Tibial nerve (tissue), 4 donors: ENCODE results near the gene PSPH. TPM values are rescaled to one million over a fixed set of nuclear protein-coding genes. Genes with fewer than 3 reads are reported as not detected.
A peak's percentile ranks its signal among the peaks of the same experiment; 100 is the strongest.

Experiments used
- DNase-seq, 2 donors: peaks; one replicate each; pipeline ENCODE4 v3.0.0-alpha.2; 2019; ENCODE audit warnings: low spot score in 2 of 2
- H3K27ac ChIP-seq, 4 donors: fragments of 200-600 bp; sonication (generic) in 3 of 4; one replicate each; pipeline ENCODE4 v1.5.1; 2017 to 2019; ENCODE audit warnings: mild to moderate bottlenecking in 1 of 4
- H3K27me3 ChIP-seq, 2 donors: fragments of 200-600 bp; sonication (generic) in 1 of 2; one replicate each; pipeline versions ENCODE4 v1.5.1 to v1.6.0; 2017 to 2019
- H3K36me3 ChIP-seq, 3 donors: fragments of 200-600 bp; sonication (generic); one replicate each; pipeline ENCODE4 v1.5.1; 2018 to 2019
- H3K4me1 ChIP-seq, 4 donors: fragments of 200-600 bp; sonication (generic) in 3 of 4; one replicate each; pipeline ENCODE4 v1.5.1; 2017 to 2019
- H3K4me3 ChIP-seq, 4 donors: fragments of 200-600 bp; sonication (generic) in 3 of 4; one replicate each; pipeline ENCODE4 v1.5.1; 2017 to 2019; ENCODE audit warnings: mild to moderate bottlenecking in 1 of 4, moderate library complexity in 1 of 4
- H3K9me3 ChIP-seq, 4 donors: fragments of 200-600 bp; sonication (generic) in 3 of 4; one replicate each; pipeline ENCODE4 v1.5.1; 2017 to 2019
- EP300 ChIP-seq, 2 donors: sonication (generic); formaldehyde crosslinking; IDR thresholded peaks; one replicate each; pipeline ENCODE4 v1.6.1; 2017; ENCODE audit warnings: antibody characterized with exemption in 2 of 2, mild to moderate bottlenecking in 1 of 2
- POLR2A ChIP-seq, 2 donors: fragments of 450-650 bp; IDR thresholded peaks; one replicate each; pipeline ENCODE4 v1.6.1; 2017; ENCODE audit warnings: antibody characterized with exemption in 2 of 2, mild to moderate bottlenecking in 2 of 2, moderate library complexity in 2 of 2
- WGBS, 2 donors: methylation state at CpG; one replicate each; pipeline ENCODE4 v1.1.5; 2018; 5-methylcytosine and 5-hydroxymethylcytosine counted together
- total RNA-seq, 4 donors: library from RNA; depleted of rRNA; stranded (reverse); fragments of >200 nt; gene quantifications; one replicate each; pipeline ENCODE4 v1.1.0, GENCODE V29; 2016
- TF ChIP-seq, protein P1 (sequence below), 5 experiments: fragments of 200-600 bp in 3 of 5; fragments of 450-650 bp in 2 of 5; sonication (generic) in 3 of 5; IDR thresholded peaks; one replicate each; pipeline ENCODE4 v1.5.1; 2016 to 2019; ENCODE audit warnings: antibody characterized with exemption in 5 of 5, mild to moderate bottlenecking in 3 of 5, moderate library complexity in 2 of 5

Gene PSPH
- total RNA-seq, 4 donors from 2014 or later: 14.9 to 39.8 (median 25.1) TPM

DNA sequence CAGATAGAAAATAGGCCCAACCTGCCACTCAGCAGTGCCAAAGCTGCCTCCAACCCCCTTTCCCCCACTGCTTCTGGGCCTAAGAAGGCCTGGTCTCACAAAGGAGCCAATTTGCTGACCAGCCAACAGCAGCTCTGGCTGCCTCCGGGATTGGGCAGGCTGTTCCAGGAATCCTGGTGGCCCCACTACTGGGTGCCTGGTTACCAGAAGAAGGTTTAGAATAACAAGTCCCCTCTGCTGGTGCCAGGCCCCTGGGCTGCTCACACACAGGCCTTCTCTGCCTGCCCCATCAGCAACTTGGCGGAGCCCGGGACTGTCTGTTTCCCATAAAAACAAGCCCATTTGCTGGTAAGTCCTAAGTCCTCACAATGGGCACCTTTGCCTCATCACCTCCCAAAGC, 40.3 kb upstream of the PSPH start:
- 77 to 89% methylated on average over 3 of the region's 3 CpGs for WGBS, 2 donors
- no peaks in the 10 kb centered on the region for H3K27me3 ChIP-seq
- no peak overlapping the region for H3K4me3 ChIP-seq
- no peaks in the 10 kb centered on the region for H3K9me3 ChIP-seq
- TF ChIP-seq, protein P1, sequence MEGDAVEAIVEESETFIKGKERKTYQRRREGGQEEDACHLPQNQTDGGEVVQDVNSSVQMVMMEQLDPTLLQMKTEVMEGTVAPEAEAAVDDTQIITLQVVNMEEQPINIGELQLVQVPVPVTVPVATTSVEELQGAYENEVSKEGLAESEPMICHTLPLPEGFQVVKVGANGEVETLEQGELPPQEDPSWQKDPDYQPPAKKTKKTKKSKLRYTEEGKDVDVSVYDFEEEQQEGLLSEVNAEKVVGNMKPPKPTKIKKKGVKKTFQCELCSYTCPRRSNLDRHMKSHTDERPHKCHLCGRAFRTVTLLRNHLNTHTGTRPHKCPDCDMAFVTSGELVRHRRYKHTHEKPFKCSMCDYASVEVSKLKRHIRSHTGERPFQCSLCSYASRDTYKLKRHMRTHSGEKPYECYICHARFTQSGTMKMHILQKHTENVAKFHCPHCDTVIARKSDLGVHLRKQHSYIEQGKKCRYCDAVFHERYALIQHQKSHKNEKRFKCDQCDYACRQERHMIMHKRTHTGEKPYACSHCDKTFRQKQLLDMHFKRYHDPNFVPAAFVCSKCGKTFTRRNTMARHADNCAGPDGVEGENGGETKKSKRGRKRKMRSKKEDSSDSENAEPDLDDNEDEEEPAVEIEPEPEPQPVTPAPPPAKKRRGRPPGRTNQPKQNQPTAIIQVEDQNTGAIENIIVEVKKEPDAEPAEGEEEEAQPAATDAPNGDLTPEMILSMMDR (IDR thresholded peaks at IDR 0.05): no peak
- no peak for TF ChIP-seq EP300 (IDR thresholded peaks at IDR 0.05)
- no peak for TF ChIP-seq POLR2A (IDR thresholded peaks at IDR 0.05)
- H3K27ac ChIP-seq: peak overlapping the region in 2 of 4 donors; percentile 21 to 48
- no peak for DNase-seq
- peaks cover 0 to 35% (median 0%) of the 10 kb centered on the region in 3 donors for H3K36me3 ChIP-seq
- peaks cover 0 to 21% (median 13%) of the 10 kb centered on the region in 4 donors for H3K4me1 ChIP-seq

DNA sequence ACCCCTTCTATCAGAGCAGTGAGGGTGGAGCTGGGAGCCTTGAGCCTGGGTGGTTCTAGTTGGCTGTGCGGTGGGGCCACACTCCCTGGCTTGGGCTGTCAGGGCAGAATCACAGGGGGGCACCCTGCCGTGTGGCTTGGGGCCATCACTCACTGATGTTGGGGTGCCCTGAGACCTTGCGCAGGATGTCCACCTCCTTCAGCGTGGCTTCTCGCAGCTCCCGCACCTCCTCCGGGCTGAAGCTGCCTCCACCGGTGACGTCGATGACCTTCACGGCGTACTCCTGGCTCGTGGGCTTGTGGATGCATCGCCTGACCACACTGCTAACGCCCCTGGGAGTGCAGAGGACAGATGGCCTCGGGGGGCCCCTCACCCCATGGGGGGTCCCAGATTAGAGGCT, 36.2 kb upstream of the PSPH start:
- TF ChIP-seq POLR2A (IDR thresholded peaks at IDR 0.05) (no peak), EP300 (IDR thresholded peaks at IDR 0.05) (no peak)
- TF ChIP-seq, protein P1 (IDR thresholded peaks at IDR 0.05): no peak
- no peaks in the 10 kb centered on the region for H3K9me3 ChIP-seq
- no peak overlapping the region for H3K27ac ChIP-seq
- no peaks in the 10 kb centered on the region for H3K27me3 ChIP-seq
- DNase-seq: no peak
- 86 to 88% methylated on average over 15 to 16 of the region's 16 CpGs for WGBS, 2 donors
- peaks cover 0 to 19% (median 7%) of the 10 kb centered on the region in 4 donors for H3K4me1 ChIP-seq
- H3K36me3 ChIP-seq: peaks cover 0 to 48% (median 0%) of the 10 kb centered on the region in 3 donors
- H3K4me3 ChIP-seq: no peak overlapping the region

DNA sequence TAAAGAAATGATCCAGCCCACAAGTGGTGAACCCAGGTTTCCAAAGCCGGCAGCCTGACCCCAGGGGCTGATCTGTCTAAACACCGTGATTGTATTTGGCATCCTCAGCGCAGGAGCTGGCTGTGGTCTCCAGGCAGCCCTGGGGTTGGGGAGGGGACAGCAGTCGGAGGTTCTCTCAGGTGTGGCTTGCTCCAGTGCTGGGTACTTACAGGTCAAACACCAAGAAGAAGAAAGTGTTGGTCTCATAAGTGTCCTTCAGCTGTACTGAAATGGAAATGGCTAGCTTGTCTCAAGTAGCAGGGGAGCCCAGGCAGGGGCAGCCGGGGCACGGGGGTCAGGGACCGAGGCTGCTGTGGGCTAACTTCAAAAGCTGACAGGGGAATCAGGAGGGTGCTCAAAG, 35.5 kb upstream of the PSPH start:
- H3K4me3 ChIP-seq: no peak overlapping the region
- peaks cover 0 to 54% (median 0%) of the 10 kb centered on the region in 3 donors for H3K36me3 ChIP-seq
- no peak for DNase-seq
- 90 to 95% methylated on average over 7 of the region's 7 CpGs for WGBS, 2 donors
- peaks cover 0 to 12% (median under 1%) of the 10 kb centered on the region in 4 donors for H3K4me1 ChIP-seq
- H3K27ac ChIP-seq: no peak overlapping the region
- no peaks in the 10 kb centered on the region for H3K27me3 ChIP-seq
- no peaks in the 10 kb centered on the region for H3K9me3 ChIP-seq
- TF ChIP-seq, protein P1 (IDR thresholded peaks at IDR 0.05): no peak
- no peak for TF ChIP-seq POLR2A (IDR thresholded peaks at IDR 0.05)
- TF ChIP-seq EP300 (IDR thresholded peaks at IDR 0.05): no peak

DNA sequence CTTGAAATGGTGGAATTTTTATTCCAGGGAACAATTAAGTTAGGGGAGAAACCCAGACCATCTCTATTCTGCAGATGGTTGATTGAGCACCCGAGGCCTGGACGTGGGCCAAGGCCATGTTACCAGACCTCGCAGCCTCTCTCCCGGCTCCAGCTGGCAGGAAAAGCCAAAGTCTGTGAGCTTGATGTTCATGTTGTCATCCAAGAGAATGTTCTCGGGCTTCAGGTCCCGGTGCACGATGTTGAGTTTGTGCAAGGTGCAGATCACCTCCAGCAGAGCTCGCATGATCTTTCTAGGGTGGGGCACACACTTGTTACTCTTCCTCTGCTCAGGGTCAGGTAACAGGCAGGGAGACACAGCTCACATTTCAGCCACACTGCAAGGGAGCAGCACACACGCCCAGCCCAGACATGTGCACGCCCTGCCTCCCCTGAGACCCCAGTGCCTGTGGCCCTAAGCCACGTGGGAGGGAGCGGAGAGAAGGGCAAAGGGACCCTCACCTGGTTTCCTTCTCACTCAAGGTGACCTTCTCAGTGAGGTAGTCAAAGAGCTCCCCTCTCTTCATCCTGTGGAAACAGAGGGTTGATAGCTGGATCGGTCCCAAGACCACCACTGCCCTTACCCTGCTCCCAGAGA, 32.0 kb upstream of the PSPH start:
- H3K27ac ChIP-seq: no peak overlapping the region
- H3K36me3 ChIP-seq: peaks cover 0 to 65% (median 0%) of the 10 kb centered on the region in 3 donors
- WGBS, 2 donors: 54 to 64% methylated on average over 11 to 13 of the region's 13 CpGs

More for the DNA sequence above, 32.0 kb upstream of the PSPH start:
- H3K4me1 ChIP-seq: peaks cover 0 to 31% (median 10%) of the 10 kb centered on the region in 4 donors
- no peaks in the 10 kb centered on the region for H3K27me3 ChIP-seq
- no peaks in the 10 kb centered on the region for H3K9me3 ChIP-seq
- TF ChIP-seq, protein P1 (IDR thresholded peaks at IDR 0.05): no peak
- TF ChIP-seq EP300 (IDR thresholded peaks at IDR 0.05) (no peak), POLR2A (IDR thresholded peaks at IDR 0.05) (no peak)
- H3K4me3 ChIP-seq: no peak overlapping the region
- DNase-seq: no peak
